RWPE2 (cell line): Measurements from ENCODE around the gene THAP4.

Experiments used
- ATAC-seq: fragments of 200-7000 bp; cut with Tn5 transposase; 3 replicates; pipeline ENCODE4 v1.9.1; 2021; ENCODE audit warnings: low read depth
- DNase-seq: peaks from one replicate; pipeline ENCODE4 v3.0.0-alpha.2; 2020; ENCODE audit warnings: low spot score
- H3K27ac ChIP-seq: fragments of 450-650 bp; 2 replicates; pipeline ENCODE4 v1.5.1; 2017; ENCODE audit warnings: mild to moderate bottlenecking; ENCODE audit not compliant: poor library complexity, severe bottlenecking
- H3K27me3 ChIP-seq: fragments of 250-450 bp; sonication (Bioruptor Pico); 2 replicates; pipeline ENCODE4 v1.5.1; 2021; ENCODE audit warnings: mild to moderate bottlenecking, moderate library complexity; ENCODE audit not compliant: insufficient read depth, poor library complexity, severe bottlenecking
- H3K36me3 ChIP-seq: fragments of 250-450 bp; sonication (Bioruptor Pico); 2 replicates; pipeline ENCODE4 v1.5.1; 2020; ENCODE audit warnings: low read depth, mild to moderate bottlenecking, moderate library complexity
- H3K4me1 ChIP-seq: fragments of 250-450 bp; sonication (Bioruptor Pico); 2 replicates; pipeline ENCODE4 v1.5.1; 2021; ENCODE audit warnings: mild to moderate bottlenecking, moderate library complexity; ENCODE audit not compliant: insufficient read depth, poor library complexity, severe bottlenecking
- H3K4me3 ChIP-seq: fragments of 250-450 bp; sonication (Bioruptor Pico); 2 replicates; pipeline ENCODE4 v1.5.1; 2021; ENCODE audit warnings: mild to moderate bottlenecking, moderate library complexity; ENCODE audit not compliant: severe bottlenecking
- H3K9me3 ChIP-seq: fragments of 250-450 bp; sonication (Bioruptor Pico); 2 replicates; pipeline ENCODE4 v1.5.1; 2021; ENCODE audit warnings: mild to moderate bottlenecking, moderate library complexity; ENCODE audit not compliant: severe bottlenecking
- TF ChIP-seq, protein P1 (sequence below): fragments of 450-650 bp; IDR thresholded peaks from one replicate; pipeline ENCODE4 v1.5.1; 2017; ENCODE audit warnings: mild to moderate bottlenecking, moderate library complexity; ENCODE audit not compliant: poor library complexity, severe bottlenecking

Gene THAP4

DNA sequence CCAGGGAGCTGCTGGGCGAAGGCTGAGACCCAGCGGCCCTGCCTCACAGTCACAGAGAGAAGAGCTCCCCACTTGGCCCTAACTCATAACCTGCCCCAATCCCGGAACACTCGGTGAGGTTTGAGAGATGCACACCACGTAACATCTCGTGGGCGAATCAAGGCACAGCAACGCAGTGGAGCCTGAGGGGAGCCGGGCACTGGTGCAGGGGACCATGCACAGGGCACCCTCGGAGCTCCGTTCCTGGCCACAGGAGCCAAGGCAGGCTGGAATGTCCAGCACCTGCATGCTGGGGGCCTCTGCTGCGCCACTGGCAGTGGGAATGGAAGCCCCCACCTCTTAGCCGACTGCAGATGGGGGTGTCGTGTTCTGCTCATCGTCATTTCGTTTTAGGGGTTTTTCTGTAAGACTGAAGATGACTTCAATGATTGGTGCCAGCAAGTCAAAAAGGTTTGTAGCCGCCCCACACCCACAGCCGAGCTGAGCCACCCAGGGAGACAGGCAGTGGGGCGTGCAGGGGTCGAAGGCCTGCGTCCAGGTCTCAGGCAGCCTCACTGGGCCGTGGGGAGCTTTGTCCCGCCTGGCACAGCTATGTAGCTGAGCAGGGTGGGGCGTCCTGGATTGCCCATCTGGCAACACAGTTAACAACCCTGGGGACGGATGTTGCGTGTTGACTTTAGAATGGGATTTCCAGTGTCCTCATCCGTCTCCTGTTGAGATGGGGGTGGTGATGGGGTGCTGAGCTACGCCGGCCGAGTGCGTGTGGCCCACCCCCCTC is 33.6 kb upstream of the THAP4 start:
- H3K9me3 ChIP-seq = no peaks in the 10 kb centered on the region
- TF ChIP-seq, protein P1, sequence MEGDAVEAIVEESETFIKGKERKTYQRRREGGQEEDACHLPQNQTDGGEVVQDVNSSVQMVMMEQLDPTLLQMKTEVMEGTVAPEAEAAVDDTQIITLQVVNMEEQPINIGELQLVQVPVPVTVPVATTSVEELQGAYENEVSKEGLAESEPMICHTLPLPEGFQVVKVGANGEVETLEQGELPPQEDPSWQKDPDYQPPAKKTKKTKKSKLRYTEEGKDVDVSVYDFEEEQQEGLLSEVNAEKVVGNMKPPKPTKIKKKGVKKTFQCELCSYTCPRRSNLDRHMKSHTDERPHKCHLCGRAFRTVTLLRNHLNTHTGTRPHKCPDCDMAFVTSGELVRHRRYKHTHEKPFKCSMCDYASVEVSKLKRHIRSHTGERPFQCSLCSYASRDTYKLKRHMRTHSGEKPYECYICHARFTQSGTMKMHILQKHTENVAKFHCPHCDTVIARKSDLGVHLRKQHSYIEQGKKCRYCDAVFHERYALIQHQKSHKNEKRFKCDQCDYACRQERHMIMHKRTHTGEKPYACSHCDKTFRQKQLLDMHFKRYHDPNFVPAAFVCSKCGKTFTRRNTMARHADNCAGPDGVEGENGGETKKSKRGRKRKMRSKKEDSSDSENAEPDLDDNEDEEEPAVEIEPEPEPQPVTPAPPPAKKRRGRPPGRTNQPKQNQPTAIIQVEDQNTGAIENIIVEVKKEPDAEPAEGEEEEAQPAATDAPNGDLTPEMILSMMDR = no peak
- H3K36me3 ChIP-seq = peaks cover 25% of the 10 kb centered on the region
- DNase-seq (no peak), ATAC-seq (no peak)
- no peak overlapping the region for H3K27ac ChIP-seq
- no peaks in the 10 kb centered on the region for H3K27me3 ChIP-seq
- H3K4me3 ChIP-seq = no peak overlapping the region
- H3K4me1 ChIP-seq = peaks cover 2% of the 10 kb centered on the region

DNA sequence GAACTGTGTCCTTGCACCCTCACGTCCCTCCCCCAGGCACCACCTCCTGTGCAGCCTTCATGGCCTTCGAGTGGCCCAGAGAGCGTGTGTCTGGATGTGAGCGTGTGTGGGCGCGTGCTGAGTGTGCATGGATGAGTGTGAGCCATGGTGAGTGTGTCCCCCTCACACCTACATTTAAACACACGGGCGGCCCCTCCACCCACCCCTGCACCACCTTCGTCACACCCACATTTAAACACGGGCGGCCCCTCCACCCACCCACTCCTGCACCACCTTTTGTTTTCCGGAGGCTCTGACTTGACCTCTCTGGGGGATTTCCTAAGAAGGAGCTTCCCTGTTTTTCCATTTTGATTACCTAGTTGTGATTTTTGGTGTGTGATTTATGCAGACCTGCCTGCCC is 31.9 kb upstream of the THAP4 start:
- Histone ChIP-seq H3K36me3 (peaks cover 25% of the 10 kb centered on the region), H3K27ac (no peak overlapping the region)
- ATAC-seq = no peak

DNA sequence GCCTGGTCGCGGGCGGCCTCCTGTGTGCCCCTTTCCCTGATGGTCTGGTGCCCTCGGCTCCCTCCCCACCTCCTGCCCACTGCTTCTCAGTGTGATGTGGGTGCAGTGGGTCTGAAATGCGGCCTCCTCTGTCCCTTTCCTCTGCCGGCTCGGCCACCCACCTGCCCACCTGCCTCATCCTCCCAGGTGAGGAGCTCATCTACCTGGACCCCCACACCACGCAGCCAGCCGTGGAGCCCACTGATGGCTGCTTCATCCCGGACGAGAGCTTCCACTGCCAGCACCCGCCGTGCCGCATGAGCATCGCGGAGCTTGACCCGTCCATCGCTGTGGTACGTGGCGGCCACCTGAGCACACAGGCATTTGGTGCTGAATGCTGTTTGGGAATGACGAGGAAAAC is 31.4 kb upstream of the THAP4 start:
- Histone ChIP-seq H3K4me1 (peaks cover 10% of the 10 kb centered on the region), H3K36me3 (peaks cover 25% of the 10 kb centered on the region), H3K27me3 (no peaks in the 10 kb centered on the region), H3K27ac (no peak overlapping the region), H3K9me3 (no peaks in the 10 kb centered on the region), H3K4me3 (no peak overlapping the region)
- TF ChIP-seq, protein P1 = no peak
- no peak for ATAC-seq
- DNase-seq = no peak

More for the DNA sequence above, 31.9 kb upstream of the THAP4 start:
- no peaks in the 10 kb centered on the region for H3K9me3 ChIP-seq
- TF ChIP-seq, protein P1 = no peak
- H3K4me1 ChIP-seq = peaks cover 10% of the 10 kb centered on the region
- H3K4me3 ChIP-seq = no peak overlapping the region
- H3K27me3 ChIP-seq = no peaks in the 10 kb centered on the region
- DNase-seq = no peak

DNA sequence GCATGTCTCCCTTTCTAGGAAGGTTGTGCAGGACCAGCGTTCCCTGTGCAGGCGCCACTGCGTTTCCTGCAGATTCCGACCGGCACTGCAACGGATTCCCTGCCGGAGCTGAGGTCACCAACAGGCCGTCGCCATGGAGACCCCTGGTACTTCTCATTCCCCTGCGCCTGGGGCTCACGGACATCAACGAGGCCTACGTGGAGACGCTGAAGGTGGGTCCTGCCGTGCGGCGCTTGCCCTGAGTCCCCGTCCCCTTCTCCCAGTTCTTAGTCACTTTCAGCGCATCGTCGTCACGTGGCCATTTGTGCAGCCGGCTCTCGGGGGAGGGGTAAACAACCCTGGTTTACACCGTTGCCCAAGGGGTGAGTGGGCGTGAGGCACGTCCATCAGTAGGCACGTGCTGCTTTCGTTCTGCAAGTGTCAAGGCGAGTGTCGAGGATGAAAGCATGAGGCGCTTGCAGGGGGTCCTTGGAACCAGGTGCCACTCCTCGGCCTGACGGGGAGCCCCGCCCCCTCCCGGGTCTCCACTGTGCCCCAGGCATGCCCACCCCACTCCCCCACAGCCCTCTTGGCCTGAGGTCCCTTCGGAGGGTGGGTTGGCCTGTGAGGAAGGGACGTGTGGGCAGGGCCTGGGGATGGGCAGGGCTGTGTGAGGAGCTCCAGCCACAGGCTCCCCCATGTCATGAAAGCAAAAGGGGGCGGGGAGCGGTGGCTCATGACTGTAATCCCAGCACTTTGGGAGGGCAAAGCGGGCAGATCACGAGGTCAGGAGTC is 29.9 kb upstream of the THAP4 start:
- DNase-seq (no peak), ATAC-seq (no peak)
- no peak overlapping the region for H3K27ac ChIP-seq
- TF ChIP-seq, protein P1 = no peak
- H3K4me1 ChIP-seq = peaks cover 10% of the 10 kb centered on the region
- H3K9me3 ChIP-seq = no peaks in the 10 kb centered on the region
- no peak overlapping the region for H3K4me3 ChIP-seq
- H3K36me3 ChIP-seq = peaks cover 20% of the 10 kb centered on the region
- H3K27me3 ChIP-seq = no peaks in the 10 kb centered on the region
